Ovary (tissue), 9 donors: ENCODE results near the gene ZFPL1. TPM values are rescaled to one million over a fixed set of nuclear protein-coding genes. Genes with fewer than 3 reads are reported as not detected.

Experiments used
- DNase-seq, 5 donors: peaks; one replicate each; pipeline ENCODE4 v3.0.0-alpha.2; 2019 to 2020
- H3K27ac ChIP-seq, 2 donors: fragments of 200-600 bp; one replicate each; pipeline versions ENCODE4 v1.5.1 to v1.8.0; 2019 to 2022
- H3K27me3 ChIP-seq: fragments of 200-600 bp; one replicate; pipeline ENCODE4 v1.8.0; 2022
- H3K36me3 ChIP-seq: fragments of 200-600 bp; sonication (generic); one replicate; pipeline ENCODE4 v1.5.1; 2019
- H3K4me1 ChIP-seq: one replicate; pipeline ENCODE4 v1.8.1; 2013; ENCODE audit warnings: mild to moderate bottlenecking, moderate library complexity; ENCODE audit not compliant: insufficient read depth
- H3K4me3 ChIP-seq: fragments of 200-600 bp; sonication (generic); one replicate; pipeline ENCODE4 v1.5.1; 2017
- H3K9me3 ChIP-seq, 2 donors: fragments of 200-600 bp in 1 of 2; sonication (generic) in 1 of 2; one replicate each; pipeline versions ENCODE4 v1.5.1 to v1.8.1; 2013 to 2019; ENCODE audit warnings: mild to moderate bottlenecking in 1 of 2, moderate library complexity in 1 of 2
- CTCF ChIP-seq, 3 donors: fragments of 450-650 bp in 2 of 3; fragments of 200-600 bp in 1 of 3; IDR thresholded peaks; one replicate each; pipeline versions ENCODE4 v1.5.1 to v1.8.0; 2016 to 2022; ENCODE audit warnings: antibody characterized with exemption in 3 of 3, mild to moderate bottlenecking in 1 of 3
- EP300 ChIP-seq: sonication (generic); formaldehyde crosslinking; IDR thresholded peaks from one replicate; pipeline ENCODE4 v1.6.1; 2017; ENCODE audit warnings: antibody characterized with exemption
- POLR2A ChIP-seq: fragments of 450-650 bp; IDR thresholded peaks from one replicate; pipeline ENCODE4 v1.6.1; 2017; ENCODE audit warnings: antibody characterized with exemption, mild to moderate bottlenecking, moderate library complexity
- WGBS, 3 donors: extraction: QIAGEN DNeasy Blood & Tissue Kit in 1 of 3; methylation state at CpG; one replicate each; pipeline versions ENCODE4 v1.1.5 to v1.1.7; 2013 to 2017; 5-methylcytosine and 5-hydroxymethylcytosine counted together
- intact Hi-C, 4 donors: fragments of 100-400 bp; cut with DNase I; formaldehyde crosslinking; loops; one replicate each; pipeline versions ENCODE4 v1.11.0 to v1.15.1; 2022 to 2023
- polyA plus RNA-seq, 2 donors: library from polyadenylated mRNA; stranded (reverse); fragments of 200-250 nt in 1 of 2; fragments of 350-450 nt in 1 of 2; fragmentation: Illumina TruSeq in 1 of 2; extraction: RNeasy Lipid Tissue Mini Kit (QIAGEN cat#74804) in 1 of 2; gene quantifications; one replicate each; pipeline ENCODE4 v1.2.3, GENCODE V29; 2013 to 2014
- total RNA-seq, 7 donors: library from RNA; depleted of rRNA in 2 of 7; stranded (reverse); fragments of >200 nt in 2 of 7; fragmentation: NEBNext Ultra II Directional in 3 of 7; extraction: Animal tissue kit (Norgen Biotek cat#: 25700) in 3 of 7; gene quantifications; one replicate each; pipeline versions ENCODE4 v1.1.0 to v1.2.4, GENCODE V29; 2016 to 2023
- donor health status: DM: no; HTN: no; CAD: no; lungs with moderate emphysema.
- donor health status: DM: no; HTN: no; CAD: no.
- donor health status: Bipolar disorder and iron deficiency.
- donor health status: DM: yes; HTN: yes; CAD: no.
- donor health status: DM: no; HTN: no; CAD: no.
- donor health status: DM: yes; HTN: yes; CAD: no.

Gene ZFPL1
- total and polyA plus RNA-seq, 9 donors: 11.2 to 44.8 (median 35.1) TPM

DNA sequence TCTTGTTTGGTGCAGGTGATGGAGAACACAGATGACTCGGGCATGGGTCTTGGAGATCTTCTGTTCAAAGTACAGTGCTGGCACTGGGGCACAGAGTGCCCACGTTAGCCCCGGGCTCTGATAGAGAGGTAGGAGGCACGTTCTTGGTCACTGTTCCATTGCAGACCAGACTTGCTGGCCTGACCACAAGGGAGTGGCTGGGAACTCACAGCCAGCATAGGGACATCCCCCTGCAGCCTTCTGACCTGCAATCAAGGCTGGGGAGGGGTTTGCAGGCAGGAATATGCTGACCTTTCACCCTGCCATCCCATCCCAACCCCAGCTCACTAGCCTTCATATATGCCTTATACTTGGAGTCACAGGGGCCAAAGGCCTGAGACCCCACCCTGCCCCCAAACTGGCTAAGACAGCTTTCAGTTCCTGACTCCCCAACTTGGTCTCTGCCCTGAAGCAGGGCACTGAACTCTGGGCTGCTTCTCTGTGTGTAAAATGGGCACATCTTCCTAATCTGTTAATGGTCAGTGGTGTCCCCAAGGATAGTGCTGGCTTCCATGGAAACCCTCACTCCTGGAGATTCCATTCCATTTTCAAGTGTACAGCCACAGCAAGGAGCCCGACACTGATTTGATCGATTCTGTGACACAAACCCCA is 42.7 kb downstream of the ZFPL1 start:
- DNase-seq: no peak
- 63 to 66% (median 66%) methylated on average over 6 of the region's 6 CpGs for whole genome bisulfite sequencing, 3 donors
- H3K27ac ChIP-seq: no peak overlapping the region
- TF ChIP-seq CTCF (IDR thresholded peaks at IDR 0.05) (no peak), EP300 (no peak), POLR2A (no peak)
- no peaks in the 10 kb centered on the region for H3K27me3 ChIP-seq
- no peaks in the 10 kb centered on the region for H3K4me1 ChIP-seq
- H3K9me3 ChIP-seq: no peaks in the 10 kb centered on the region
- H3K4me3 ChIP-seq: no peak overlapping the region
- H3K36me3 ChIP-seq: no peaks in the 10 kb centered on the region
- intact Hi-C loops: loop anchor here in 1 of 4 donors (2.0 kb wide), 1 partner anchor 34 kb away; no protein-coding TSS in a partner anchor

DNA sequence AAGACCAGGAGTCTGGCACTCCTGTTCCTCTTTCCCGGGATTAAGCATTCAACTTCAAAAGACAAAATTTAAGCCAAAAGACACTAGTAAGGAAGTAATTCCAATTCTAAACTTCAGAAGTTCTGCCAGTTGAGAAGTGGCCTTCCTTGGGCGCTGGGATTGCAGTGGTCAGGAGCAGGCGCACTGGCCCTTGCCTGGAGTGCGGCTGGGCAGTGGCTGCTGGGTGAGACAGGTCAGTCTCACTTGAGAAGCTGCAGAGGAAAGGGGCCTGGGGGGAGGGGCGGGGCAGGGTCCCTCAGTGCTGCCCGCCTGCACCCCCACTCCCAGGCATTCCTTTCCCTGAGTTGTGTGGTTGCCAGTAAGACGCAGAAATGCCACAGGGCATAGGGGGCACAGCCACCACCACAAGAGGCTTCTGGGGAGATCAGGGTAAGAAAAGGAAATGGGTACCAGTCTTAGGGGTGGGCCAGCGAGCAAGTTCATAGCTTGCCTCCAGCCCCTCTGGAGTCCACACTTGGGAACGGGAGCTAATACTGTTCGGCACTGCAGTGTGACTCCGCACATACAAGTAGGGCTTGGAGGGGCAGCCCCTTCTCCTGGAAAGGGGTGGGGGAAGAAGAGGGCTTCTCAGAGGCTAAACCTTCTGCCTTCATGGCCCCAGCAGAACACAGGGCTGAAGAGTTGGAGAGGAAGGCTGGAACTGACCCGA is 43.6 kb downstream of the ZFPL1 start:
- WGBS, 3 donors: 68 to 71% (median 70%) methylated on average over 12 of the region's 12 CpGs
- intact Hi-C loops: loop anchor here in 1 of 4 donors (2.0 kb wide), 1 partner anchor 35 kb away; no protein-coding TSS in a partner anchor
- no peaks in the 10 kb centered on the region for H3K9me3 ChIP-seq

DNA sequence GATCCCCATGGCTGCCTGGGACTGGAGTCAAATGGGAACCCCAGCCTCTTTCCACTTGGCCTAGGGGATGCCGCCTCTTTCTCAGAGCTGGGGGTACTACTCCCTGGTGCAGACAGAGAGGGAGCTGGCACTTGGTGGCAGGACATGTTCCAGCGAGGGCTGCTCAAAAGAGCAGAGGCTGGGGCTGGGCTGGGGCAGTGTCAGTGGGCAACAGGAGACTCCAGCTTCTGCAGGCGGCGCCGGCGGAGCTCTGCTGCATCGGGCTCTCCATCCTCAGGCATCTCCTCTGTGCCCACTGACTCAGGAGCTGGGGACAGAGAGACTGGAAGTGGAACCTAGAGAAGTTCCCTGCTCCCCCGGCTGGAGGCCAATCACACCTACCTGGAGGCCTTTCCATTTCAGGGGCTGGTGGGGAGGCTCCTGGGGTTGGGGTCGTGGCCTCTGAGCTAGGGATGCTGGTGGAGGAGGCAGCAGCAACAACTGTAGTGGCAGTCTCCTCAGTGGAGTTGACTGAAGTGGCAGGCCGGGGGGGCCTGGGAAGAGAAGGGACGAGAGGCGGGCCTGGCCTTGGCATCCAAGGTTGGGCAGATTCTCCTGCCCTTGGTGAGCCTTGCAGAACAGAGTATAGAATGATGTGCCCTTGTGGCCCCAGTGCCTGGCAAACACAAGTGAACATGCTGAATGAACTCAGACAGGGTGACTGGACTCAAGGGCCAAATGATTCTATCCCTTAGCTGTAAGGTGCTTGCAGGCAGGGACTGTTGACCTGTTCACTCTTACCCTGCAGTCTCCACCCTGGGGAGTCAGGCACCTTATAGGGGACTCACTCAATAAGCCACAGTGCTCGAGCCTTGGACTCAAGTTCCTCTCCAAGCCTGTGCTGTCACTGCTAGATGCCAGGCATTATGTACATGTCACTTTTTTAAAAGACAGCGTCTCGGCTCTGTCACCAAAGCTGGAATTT is 44.4 kb downstream of the ZFPL1 start:
- Histone ChIP-seq H3K27ac (no peak overlapping the region), H3K36me3 (no peaks in the 10 kb centered on the region), H3K9me3 (no peaks in the 10 kb centered on the region), H3K4me3 (no peak overlapping the region), H3K4me1 (no peaks in the 10 kb centered on the region), H3K27me3 (no peaks in the 10 kb centered on the region)
- intact Hi-C loops: no loop called here
- WGBS, 3 donors: 77 to 79% (median 79%) methylated on average over 15 of the region's 15 CpGs
- TF ChIP-seq CTCF (IDR thresholded peaks at IDR 0.05) (no peak), POLR2A (no peak), EP300 (no peak)
- DNase-seq: no peak

More for the DNA sequence above, 43.6 kb downstream of the ZFPL1 start:
- TF ChIP-seq POLR2A (no peak), CTCF (IDR thresholded peaks at IDR 0.05) (no peak), EP300 (no peak)
- H3K4me3 ChIP-seq: no peak overlapping the region
- H3K4me1 ChIP-seq: no peaks in the 10 kb centered on the region
- H3K36me3 ChIP-seq: no peaks in the 10 kb centered on the region
- no peak overlapping the region for H3K27ac ChIP-seq
- H3K27me3 ChIP-seq: no peaks in the 10 kb centered on the region
- no peak for DNase-seq
